Measurements from ENCODE around the gene C1R. TPM values are rescaled to one million over a fixed set of nuclear protein-coding genes. Genes with fewer than 3 reads are reported as not detected.

C1R gene
- total and polyA plus RNA-seq, 8 donors = 20.2 to 212 (median 60.5) TPM

DNA sequence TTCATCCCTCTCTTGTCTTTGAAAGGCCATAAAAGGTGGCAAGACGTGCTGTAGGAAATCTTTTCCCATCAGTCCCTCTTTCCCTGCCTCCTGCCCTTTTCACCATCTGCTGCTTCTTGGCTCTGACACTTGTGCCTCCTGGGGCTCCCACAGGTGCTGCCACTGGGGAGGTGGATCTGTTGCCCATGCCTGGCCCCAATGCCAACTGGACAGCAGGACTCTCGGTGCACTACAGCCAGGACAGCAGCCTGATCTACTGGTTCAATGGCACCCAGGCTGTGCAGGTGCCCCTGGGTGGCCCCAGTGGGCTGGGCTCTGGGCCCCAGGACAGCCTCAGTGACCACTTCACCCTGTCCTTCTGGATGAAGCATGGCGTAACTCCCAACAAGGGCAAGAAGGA lies 44.4 kb upstream of the C1R start:
- FAIRE-seq (no peak), ATAC-seq (no peak), DNase-seq (no peak)
- no peak for TF ChIP-seq CTCF (IDR thresholded peaks at IDR 0.05)
- H3K27ac ChIP-seq = no peak overlapping the region
- intact Hi-C loops (cut with DNase I) = no loop called here
- H3K4me3 ChIP-seq = no peak overlapping the region
- peaks cover 0 to 10% (median 0%) of the 10 kb centered on the region in 3 donors for H3K36me3 ChIP-seq
- no peaks in the 10 kb centered on the region for H3K9me3 ChIP-seq
- H3K4me1 ChIP-seq = no peaks in the 10 kb centered on the region
- no peaks in the 10 kb centered on the region for H3K27me3 ChIP-seq
- 88 to 89% methylated on average over 3 of the region's 3 CpGs for WGBS, 2 donors

DNA sequence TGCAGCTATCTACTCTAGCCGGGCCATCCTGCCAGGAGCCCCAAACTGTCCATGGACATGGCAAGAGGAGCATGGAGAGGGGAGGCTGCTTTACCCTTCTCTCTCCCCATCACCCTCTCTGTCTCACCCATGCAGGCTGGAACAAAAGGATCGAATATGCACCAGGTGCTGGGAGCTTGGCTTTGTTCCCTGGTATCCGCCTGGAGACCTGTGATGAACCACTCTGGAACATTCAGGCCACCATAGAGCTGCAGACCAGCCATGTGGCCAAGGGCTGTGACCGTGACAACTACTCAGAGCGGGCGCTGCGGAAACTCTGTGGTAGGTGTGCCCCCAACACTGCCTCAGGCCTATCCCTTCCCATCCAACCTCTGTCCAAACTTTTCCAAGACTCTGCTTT lies 43.8 kb upstream of the C1R start:
- DNase-seq = no peak
- peaks cover 0 to 10% (median 0%) of the 10 kb centered on the region in 3 donors for H3K36me3 ChIP-seq
- TF ChIP-seq CTCF (IDR thresholded peaks at IDR 0.05) = no peak
- FAIRE-seq = no peak
- no peaks in the 10 kb centered on the region for H3K9me3 ChIP-seq
- H3K27ac ChIP-seq = no peak overlapping the region
- ATAC-seq = no peak
- no peak overlapping the region for H3K4me3 ChIP-seq
- no peaks in the 10 kb centered on the region for H3K27me3 ChIP-seq
- WGBS, 2 donors = 88 to 89% methylated on average over 7 of the region's 7 CpGs
- intact Hi-C loops (cut with DNase I) = no loop called here
- no peaks in the 10 kb centered on the region for H3K4me1 ChIP-seq

- no peak for TF ChIP-seq CTCF (IDR thresholded peaks at IDR 0.05)
These were observed 42.3 kb upstream of the C1R start for GRCh38 chr12:7134396-7135166.

GRCh38 chr12:7131502-7131866 lies 39.2 kb upstream of the C1R start:
- intact Hi-C loops (cut with DNase I) = no loop called here
- H3K4me3 ChIP-seq = peak overlapping the region in 2 of 4 donors; percentile 73 to 74
- H3K27me3 ChIP-seq = no peaks in the 10 kb centered on the region
- ATAC-seq = no peak
- no peak for TF ChIP-seq CTCF (IDR thresholded peaks at IDR 0.05)
- peaks cover 0 to 6% (median 5%) of the 10 kb centered on the region in 3 donors for H3K4me1 ChIP-seq
- no peak for DNase-seq
- FAIRE-seq = no peak
- no peak overlapping the region for H3K27ac ChIP-seq
- WGBS, 2 donors = 40 to 56% methylated on average over 6 to 7 of the region's 7 CpGs
- H3K9me3 ChIP-seq = no peaks in the 10 kb centered on the region
- peaks cover 0 to 4% (median 0%) of the 10 kb centered on the region in 3 donors for H3K36me3 ChIP-seq

More at GRCh38 chr12:7134396-7135166, 42.3 kb upstream of the C1R start:
- no peak for FAIRE-seq
- DNase-seq = no peak
- 84 to 88% methylated on average over 12 of the region's 12 CpGs for WGBS, 2 donors
- Histone ChIP-seq H3K4me3 (no peak overlapping the region), H3K27ac (no peak overlapping the region), H3K4me1 (peaks cover 0 to 1% (median 0%) of the 10 kb centered on the region in 3 donors), H3K27me3 (no peaks in the 10 kb centered on the region), H3K9me3 (no peaks in the 10 kb centered on the region), H3K36me3 (peaks cover 0 to 10% (median 0%) of the 10 kb centered on the region in 3 donors)
- intact Hi-C loops (cut with DNase I) = no loop called here
- no peak for ATAC-seq

Data from pancreas (tissue), 10 donors.